ENCODE measurements around the gene TUB.

TUB gene

DNA sequence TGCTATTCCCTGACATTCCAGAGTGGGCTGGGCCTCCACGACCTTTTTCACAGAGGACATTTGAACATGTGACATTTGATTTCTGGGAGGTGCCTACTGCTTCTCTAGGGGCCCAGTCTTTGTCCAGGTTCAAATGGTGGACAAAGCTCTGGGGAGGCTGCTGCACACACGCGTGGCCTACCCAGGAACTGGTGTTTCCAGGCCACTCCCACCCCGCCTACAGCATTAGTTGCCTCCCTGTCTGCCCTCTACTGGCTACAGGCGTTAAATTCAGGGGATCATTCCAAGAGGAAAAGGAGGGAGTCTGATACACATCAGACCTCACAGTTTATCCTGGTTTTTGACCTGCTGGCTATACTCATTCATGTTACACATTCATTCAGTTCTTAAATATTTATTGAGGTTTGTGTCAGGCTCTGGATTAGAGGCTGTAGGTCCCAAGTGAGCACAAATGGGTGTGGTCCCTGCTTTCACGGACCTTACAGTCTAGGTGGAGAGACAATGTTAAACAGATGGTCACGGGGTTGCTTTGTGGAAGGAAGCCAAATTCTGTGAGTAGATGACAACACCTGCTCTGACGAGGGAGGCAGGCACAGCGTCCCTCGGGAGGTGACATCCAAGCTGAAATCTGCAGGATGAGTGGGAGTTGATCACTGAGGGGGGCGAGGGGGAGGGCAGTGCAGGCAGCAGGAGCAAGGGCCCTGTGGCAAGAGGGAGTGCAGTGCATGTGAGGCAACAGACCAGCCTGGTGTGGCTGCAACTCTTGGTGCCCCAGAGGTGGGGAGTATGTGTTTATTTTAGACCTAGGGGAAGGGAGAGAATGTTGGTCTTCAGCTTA is 11.8 kb downstream of the TUB start:
- peak; percentile 46 for DNase-seq (ENCODE audit: low spot score)

DNA sequence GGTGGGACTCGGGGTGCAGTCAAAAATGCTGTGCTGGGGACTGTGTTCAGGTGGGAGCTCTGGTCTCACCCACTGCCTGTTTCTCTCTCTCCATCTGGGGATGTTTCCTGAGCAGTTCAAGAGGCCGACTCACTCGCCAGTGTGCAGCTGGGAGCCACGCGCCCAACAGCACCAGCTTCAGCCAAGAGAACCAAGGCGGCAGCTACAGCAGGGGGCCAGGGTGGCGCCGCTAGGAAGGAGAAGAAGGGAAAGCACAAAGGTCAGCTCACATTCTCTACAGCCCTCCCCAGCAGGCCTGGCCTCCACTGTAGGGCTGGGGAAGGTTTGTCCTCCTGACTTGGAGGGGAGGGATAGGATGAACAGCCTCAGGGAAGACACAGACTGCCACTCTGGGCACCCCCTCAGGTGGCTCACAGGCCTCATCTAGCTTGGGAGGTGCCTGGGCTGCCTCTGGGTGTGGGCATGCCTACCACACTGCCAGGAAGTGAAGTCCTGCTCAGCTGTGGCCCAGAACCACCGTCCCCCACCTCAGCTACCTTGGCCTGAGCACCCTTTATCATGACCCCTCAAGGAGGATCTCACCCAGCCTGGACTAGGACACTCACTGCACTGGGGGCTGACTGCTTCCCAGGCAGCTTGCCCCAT is 13.0 kb downstream of the TUB start:
- DNase-seq (ENCODE audit: low spot score): no peak

DNA sequence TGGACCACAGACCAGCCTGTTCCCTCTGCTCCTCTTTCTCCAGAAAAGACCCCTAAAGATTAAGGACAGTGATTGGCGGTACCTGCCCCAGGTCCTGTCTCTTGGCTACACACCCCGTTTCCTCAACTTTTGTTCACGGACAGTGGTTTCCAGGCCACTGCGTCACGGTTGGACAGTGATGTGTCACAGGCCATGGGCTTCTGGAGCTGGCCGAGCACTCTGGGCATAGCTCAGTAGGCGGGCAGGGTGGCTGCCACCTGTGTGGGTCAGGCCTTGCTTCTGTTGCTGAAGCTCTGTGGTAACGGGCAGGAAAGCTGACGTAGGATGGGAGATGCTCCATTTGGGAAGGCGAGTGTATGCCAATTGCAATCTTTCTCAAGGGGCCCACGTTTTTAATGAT is 13.6 kb downstream of the TUB start:
- DNase-seq (ENCODE audit: low spot score): no peak

DNA sequence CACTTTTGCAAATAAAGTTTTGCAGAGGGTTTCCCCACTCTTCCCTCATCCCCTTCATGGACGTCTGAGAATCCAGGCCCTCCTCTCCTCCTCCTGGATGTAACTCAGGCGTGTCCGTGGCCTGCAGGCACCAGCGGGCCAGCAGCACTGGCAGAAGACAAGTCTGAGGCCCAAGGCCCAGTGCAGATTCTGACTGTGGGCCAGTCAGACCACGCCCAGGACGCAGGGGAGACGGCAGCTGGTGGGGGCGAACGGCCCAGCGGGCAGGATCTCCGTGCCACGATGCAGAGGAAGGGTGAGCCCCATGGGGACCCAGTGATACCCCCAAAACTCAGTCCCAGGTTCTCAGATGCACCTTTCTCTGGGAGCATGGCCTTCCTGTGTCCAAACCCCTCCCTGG is 14.4 kb downstream of the TUB start:
- no peak for DNase-seq (ENCODE audit: low spot score)

DNA sequence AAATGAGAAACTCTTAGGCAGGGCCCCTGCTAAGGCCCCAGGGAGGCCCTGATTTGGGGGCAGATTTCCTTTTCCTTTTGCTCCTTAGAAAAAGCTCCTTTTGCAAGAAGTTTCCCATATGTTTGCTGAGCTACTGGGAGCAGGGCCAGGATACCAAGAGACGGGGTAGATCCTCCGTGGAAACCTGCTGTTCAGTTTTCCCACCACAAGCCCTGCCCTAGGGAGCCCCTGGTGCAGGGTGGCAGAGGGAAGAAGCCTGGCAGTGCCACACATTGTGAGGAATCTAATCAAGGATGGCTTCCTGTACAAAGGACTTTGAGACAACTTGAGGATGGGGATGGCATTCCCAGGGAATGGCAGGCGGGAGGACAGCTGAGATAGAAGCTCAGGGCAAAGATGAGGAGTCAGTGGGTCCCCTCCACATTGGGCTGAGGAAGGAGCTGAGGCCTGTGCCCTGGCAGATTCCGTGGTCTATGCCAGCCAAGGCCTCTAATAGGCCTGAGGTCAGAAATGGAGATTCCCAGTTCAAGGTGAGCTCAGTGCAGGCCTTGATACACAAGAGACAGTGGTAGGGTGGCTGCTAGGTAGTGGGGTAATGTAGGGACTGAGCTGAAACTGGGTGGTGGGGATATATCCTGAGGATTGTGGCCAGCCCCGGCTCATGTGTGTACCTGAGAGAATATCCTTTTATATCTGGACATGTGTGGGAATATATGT is 15.0 kb downstream of the TUB start:
- DNase-seq (ENCODE audit: low spot score): no peak

DNA sequence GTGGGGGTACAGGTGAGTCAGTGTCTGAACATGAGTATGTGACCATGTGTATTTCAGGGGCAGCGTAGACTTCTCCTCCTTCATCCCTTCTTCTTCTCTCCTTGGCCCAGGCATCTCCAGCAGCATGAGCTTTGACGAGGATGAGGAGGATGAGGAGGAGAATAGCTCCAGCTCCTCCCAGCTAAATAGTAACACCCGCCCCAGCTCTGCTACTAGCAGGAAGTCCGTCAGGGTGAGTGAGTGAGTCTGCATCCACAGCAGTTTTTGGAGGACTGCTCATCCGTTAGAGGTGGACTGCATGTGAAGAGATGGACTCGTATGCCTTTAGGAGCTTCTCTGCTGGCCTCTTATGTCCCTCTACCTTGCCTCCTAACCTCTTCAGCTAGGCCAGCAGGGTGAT is 15.6 kb downstream of the TUB start:
- DNase-seq (ENCODE audit: low spot score): no peak

DNA sequence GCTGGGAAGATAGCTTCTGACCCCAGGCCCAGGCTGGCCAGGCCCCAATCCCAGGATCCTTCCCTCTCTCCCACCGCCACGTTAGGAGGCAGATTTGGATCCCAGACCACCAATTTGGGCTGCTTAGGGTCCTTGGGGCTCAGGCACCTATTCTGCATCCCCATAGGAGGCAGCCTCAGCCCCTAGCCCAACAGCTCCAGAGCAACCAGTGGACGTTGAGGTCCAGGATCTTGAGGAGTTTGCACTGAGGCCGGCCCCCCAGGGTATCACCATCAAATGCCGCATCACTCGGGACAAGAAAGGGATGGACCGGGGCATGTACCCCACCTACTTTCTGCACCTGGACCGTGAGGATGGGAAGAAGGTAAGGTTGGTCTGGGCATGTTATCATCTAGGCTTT is 16.1 kb downstream of the TUB start:
- DNase-seq (ENCODE audit: low spot score): no peak

DNA sequence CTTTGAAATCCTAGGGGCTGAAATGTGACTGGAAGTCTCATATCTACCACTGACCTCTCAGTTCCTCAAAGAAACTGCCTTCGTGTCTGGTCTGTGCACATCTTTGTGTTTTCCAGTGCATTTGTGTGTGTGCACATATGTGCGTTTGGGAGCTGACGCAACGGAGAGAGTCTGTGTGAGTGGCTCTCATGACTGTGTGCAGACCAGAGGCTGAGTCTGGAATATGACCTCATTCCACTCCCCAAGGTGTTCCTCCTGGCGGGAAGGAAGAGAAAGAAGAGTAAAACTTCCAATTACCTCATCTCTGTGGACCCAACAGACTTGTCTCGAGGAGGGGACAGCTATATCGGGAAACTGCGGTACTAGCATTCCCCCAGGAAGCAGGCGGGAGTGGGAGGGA is 16.5 kb downstream of the TUB start:
- DNase-seq (ENCODE audit: low spot score): no peak

DNA sequence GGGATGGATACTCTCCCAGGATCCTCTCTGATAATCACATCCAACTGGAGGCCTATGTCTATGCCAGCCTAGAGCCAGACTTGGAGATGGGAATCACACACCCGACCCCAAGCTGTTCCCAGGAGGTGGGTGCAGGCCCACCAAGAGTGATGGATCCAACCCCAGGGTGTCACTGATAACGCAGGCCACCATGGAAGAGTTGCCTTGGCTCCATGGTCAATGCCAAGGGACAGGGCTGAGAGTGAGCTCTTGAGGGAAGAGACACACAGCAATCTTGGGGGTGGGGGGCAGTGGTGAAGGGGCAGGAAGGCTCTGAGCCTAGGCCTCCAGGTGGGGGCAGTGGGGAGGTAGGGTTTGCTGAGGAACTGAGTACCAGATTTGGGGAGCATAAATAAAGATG is 16.9 kb downstream of the TUB start:
- no peak for DNase-seq (ENCODE audit: low spot score)

DNA sequence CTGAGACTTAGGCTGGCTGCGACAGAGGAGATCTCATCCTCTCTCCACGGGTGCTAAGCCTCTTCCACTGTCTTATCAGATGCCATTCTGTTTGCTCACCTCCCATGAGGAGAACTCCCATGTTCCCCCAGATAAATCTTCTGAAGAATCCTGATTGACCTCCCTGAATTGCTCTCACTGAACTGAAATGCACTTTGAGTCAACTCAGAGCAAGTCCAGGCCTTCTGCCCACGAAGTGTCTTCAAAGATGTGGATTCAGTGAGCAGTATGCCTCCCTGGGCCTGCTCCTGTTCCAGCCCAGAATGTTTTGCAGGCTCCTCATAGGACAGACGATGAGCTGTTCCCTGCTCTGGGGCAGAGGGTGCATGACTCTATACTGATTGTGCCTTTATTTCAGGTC is 17.4 kb downstream of the TUB start:
- no peak for DNase-seq (ENCODE audit: low spot score)

DNA sequence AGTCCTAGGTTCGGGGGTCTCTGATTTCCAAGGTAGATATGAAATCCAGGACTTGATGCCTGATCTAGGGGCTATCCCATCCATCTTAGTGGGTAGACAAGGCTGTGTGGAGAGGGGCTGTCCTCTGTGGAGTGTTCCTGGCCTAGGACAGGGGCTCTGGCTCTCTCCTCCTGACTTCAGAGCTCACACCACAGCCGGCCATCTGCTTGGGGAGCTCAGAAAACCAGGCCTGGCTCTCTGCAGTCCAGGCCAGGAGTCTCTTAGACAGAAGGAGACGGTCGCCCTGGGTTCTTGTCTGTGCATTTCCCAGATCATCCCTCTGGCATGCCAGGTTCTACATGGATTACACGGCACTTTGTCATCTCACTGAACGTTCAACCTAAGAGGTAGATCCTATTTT is 17.9 kb downstream of the TUB start:
- no peak for DNase-seq (ENCODE audit: low spot score)

DNA sequence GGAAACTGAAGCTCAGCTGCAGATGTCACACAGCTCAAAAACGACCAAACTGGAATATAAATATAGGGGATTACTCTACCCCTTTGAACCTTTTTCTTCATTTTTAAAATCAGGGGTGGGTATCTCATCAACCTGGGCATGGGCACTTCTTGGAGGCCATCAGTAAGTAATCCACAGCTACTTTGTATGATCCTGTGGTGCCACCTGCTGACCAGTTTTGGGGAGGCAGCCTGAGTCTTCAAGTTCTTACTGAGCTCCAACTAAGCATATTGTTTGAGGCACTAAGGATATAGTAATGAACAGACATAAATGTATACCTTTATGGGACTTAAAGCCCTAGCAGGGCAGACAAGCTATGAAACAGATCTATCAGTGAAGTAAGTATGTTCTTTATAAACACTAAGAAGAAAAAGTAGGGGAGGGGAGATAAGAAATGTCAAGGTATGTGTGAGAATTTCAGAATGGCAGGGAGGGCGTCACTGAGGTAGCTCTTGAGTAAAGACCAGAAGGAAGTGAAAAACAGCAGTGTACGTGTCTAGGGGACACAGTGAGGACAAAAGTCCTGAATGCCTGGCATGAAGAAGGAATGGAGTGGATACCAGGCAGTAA is 18.4 kb downstream of the TUB start:
- DNase-seq (ENCODE audit: low spot score): peak; percentile 76

DNA sequence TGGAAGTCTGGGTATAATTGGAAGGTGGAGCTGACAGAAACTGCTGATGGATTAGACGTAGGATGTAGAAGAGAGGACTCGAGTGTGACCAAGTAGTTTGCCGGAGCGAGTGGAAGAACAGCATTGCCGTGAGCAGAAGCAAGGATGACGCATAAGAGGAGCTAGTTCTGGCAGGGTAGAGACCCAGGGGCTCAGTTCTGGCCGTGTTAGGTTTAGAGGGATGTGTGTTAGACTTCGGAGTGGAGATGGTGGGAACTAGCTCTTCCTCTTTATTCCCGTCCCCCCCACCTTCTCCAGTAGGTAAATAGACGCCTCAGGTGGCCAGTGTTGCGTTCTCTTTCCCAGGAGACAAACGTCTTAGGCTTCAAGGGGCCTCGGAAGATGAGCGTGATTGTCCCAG is 19.1 kb downstream of the TUB start:
- DNase-seq (ENCODE audit: low spot score): no peak

DNA sequence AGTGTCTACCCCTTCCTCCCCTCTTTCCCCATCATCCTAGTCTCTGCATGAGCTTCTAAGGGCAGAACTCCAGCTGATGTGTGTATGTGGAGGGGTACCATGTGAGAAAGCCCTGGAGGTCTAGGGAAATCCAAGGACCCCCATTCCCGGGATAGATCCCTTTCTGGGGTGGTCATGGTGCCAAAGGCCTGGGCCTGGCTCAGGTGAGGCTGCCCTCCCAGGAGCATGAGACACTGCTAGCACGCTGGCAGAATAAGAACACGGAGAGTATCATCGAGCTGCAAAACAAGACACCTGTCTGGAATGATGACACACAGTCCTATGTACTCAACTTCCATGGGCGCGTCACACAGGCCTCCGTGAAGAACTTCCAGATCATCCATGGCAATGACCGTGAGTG is 19.6 kb downstream of the TUB start:
- DNase-seq (ENCODE audit: low spot score): no peak

DNA sequence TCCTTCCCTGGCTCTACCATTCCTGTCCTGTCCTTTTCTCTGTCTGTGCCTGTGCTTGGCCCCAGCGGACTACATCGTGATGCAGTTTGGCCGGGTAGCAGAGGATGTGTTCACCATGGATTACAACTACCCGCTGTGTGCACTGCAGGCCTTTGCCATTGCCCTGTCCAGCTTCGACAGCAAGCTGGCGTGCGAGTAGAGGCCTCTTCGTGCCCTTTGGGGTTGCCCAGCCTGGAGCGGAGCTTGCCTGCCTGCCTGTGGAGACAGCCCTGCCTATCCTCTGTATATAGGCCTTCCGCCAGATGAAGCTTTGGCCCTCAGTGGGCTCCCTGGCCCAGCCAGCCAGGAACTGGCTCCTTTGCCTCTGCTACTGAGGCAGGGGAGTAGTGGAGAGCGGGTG is 20.4 kb downstream of the TUB start:
- no peak for DNase-seq (ENCODE audit: low spot score)

DNA sequence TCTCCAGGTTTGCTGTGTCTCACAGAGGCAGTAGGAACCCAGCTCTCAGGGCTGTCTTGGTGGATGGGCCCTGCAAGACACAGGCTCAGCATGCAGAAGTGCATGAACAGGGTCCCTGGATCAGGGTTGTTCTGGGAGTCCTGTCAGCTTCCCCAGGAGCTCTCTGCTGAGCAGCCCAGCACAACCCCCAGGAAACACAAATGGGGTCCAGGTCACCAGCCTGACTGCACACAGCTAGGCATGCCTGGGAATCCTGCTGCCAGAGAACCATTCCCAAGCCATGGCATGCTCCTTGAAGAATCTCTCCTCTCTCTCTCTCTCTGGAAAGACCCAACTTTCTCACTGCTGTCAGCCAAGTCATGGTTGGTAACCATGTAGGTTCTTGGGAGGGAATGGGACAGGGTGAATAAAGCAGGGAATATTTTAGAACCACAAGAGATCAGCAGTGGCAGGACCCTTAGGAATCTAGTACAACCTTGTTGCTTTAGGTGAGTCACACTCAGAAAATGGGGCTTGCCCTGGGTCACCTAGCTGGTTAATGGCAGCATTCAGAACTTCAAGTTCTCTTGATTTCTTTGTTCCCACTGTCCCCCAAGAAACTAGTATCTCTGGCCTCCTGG is 21.4 kb downstream of the TUB start:
- DNase-seq (ENCODE audit: low spot score): no peak

DNA sequence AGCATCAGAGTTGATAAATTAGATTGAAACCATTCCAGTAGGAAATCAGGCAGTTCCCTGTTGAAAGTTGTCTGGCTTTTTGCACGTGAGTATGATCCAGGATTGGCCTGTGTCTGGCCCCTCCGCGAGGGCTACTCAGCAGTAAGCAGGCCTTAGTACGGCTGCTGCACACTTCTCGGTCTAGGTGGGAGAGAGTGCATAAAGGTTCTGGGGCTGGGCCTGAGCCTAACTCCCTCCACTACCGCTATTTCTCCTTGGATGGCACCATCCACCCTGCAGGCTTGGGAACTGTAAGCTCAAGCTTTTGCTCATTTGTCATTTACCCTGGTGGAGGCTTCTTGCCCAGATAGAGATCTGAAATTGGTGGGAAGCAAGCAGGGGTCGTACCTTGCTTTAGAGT is 22.0 kb downstream of the TUB start:
- DNase-seq (ENCODE audit: low spot score): no peak

DNA sequence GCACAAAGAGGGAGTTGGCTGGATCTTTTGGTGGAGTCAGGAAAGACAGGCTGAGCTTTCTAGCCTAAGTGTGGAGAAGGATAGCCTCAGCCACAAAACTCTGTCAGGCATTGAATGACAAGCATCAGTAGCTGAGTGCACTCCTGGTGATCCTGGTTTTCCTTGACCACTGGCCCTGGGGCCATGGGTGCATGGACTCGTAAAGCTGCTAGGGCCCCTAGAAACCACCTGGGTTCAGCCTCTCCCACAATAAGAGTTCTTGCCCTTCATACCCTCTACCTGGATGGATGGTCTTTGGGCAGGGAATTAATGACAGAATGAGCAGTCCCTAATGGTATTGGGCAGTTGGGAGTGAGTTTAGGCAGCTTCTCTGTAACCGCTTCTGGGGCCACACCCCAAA is 22.9 kb downstream of the TUB start:
- no peak for DNase-seq (ENCODE audit: low spot score)

DNA sequence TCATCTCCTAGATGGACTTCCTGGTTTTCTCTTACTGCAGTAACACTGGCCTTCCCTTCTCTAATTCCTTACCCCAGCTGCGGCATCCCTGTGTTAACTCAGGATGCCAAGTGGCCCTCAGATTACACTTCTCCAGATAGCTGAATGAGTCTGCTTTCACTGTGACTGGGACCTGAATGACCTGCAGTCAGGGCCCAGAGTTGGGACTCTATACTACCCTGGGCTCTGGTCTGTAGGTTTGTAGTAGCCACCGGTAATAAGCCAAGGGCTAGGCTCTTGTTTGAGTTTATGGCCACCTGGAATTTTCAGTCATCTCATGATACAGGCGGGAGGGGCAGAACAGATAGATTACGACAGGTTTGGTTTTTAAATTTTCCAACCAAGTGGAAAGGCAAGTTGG is 24.1 kb downstream of the TUB start:
- DNase-seq (ENCODE audit: low spot score): no peak

DNA sequence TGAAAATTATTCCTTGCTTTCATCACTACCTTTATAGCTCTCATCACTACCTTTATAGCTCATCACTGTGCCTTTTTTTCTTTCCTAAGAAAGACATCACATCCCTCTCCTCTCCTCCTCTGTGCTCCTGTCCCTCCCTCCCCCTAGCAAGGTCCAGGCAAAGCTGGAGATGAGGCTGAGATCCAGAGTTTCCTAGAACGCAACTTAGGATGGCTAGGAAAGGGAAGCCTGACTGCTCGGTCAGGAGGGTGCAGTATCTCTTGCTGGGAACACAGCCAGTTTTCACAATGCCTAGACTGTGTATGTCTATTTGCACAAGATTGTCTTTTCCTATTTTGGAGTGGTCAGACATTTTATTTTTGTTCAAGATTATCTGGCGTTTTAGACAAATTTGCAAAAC is 24.7 kb downstream of the TUB start:
- no peak for DNase-seq (ENCODE audit: low spot score)

DNA sequence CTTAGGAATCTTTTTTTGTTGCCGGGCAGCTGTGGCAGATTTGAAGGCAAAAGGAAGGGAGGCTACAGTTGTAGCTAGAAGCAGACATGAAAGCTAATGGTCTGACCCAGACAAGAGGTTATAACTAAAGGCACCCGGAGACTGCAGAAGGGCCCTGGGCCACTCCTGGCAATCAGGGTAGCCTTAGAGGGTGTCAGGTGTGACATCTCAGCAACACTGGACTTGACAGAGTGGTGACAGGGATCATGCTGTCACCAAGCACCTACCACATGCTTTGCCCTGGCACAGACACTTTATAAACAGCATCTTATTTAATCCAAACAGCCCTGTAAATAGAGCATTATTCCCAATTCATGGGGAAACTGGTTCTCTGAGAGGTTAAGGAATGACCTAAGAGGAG is 25.7 kb downstream of the TUB start:
- DNase-seq (ENCODE audit: low spot score): no peak

DNA sequence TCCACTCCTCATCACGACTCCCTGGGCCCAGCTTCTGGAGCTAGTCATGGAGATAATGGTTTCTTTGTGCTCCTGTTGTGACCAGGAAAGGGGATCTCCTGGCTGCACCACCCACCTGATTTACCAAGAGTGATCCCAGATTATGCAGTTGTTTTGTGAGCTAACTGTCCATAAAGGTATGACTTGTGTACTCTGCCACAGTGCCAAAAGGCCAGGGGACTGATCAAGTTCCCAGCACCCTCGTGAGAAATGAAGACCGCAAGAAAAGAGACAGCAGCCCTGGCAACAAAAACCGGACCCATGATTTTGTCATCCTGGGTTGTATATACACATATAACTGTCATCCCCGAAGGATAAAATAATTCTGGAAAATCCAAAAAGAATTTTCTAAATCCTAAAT is 26.6 kb downstream of the TUB start:
- no peak for DNase-seq (ENCODE audit: low spot score)
